ENCODE data around the gene DCST1.
A peak's percentile ranks its signal among the peaks of the same experiment; 100 is the strongest.

DCST1 gene

DNA sequence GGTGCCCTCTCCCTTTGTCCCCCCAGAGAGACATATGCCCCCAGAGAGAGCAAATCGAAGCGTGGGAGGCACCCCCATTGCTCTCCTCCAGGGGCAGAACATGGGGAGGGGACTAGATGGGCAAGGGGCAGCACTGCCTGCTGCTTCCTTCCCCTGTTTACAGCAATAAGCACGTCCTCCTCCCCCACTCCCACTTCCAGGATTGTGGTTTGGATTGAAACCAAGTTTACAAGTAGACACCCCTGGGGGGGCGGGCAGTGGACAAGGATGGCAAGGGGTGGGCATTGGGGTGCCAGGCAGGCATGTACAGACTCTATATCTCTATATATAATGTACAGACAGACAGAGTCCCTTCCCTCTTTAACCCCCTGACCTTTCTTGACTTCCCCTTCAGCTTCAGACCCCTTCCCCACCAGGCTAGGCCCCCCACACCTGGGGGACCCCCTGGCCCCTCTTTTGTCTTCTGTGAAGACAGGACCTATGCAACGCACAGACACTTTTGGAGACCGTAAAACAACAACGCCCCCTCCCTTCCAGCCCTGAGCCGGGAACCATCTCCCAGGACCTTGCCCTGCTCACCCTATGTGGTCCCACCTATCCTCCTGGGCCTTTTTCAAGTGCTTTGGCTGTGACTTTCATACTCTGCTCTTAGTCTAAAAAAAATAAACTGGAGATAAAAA, 53.4 kb downstream of the DCST1 start:
- no peak for DNase-seq

DNA sequence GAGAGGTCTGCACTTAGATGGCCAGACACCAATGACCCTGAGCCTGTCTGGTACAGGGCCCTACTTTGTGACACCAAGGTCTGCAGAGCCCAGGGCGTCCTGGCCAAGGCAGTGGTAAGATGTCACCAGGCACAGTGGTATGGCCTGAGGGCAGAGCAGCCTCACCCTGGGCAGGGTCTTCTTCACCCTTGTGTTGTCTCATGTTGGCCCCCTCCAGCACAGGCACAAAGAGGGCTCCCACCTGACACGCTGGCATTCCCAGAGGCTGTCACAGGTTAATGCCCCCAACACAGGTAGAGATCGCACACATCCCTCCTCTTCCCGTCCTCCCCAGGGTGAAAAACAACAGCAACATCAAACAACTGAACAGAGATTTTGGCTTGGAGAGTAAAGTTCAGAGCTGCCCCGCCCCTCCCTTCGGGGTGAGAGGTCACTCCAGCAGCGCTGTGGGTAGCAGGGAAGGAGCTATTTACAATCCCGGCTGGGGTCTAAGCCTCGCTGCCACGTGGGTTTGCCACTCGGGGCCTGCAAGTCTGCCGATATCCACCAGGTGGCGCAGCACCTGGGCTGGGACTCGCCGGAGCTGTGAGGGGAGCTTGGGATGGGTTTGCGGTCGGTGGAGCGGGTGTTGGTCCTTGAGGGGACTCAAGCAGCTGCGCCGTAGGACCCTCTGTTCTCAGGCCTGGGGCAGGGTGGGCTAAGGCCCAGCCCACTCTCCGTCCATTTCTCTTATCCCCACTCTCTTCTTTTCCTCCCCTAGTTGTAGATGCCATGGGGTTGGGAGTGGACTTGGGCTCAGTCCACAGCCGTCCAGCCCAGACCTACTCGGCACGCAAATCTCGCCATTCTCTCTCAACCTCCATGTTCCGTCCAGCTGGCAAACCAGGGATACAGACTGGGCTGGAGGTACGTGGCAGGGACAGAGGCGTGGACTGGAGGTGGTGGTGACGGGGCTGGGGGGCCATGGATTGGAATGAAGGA, 57.7 kb downstream of the DCST1 start:
- peak; percentile 69 for DNase-seq

DNA sequence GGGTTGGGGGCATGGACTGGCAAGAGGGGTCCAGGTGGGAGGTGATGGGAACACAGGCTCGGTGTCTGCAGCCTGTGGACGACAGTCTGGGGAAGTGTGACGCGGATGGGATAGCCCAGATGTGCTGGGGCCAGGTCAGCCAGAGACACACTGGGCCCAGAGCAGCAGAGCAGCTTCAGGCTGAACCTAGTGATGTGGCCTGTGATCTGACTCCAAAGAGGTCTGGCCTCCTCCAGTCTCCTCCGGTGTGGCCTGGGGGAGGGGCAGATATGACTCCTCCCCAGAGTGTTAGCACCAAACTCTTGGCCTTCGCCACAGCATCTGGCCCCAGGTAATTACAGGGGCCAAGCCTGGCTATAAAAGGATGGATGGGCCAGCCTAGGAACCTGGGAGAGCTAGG, 58.5 kb downstream of the DCST1 start:
- no peak for DNase-seq

DNA sequence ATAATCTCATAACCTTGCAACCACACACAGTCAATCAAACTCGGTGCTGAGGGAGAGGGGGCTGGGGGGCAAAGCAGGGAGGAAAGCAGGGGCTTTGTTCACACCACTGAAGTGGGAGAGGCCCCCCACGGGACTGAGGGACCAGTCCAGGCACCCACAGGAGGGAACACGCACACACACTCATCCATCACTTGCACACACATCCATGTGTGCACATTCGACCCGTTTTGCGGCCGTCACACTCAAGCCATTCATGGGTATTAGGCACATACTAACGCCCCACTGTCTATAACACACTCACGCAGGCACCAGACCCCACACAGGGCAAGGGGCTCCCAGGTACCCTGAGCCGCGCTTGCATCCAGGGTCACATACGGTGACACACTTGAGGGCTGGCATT, 59.0 kb downstream of the DCST1 start:
- no peak for DNase-seq

DNA sequence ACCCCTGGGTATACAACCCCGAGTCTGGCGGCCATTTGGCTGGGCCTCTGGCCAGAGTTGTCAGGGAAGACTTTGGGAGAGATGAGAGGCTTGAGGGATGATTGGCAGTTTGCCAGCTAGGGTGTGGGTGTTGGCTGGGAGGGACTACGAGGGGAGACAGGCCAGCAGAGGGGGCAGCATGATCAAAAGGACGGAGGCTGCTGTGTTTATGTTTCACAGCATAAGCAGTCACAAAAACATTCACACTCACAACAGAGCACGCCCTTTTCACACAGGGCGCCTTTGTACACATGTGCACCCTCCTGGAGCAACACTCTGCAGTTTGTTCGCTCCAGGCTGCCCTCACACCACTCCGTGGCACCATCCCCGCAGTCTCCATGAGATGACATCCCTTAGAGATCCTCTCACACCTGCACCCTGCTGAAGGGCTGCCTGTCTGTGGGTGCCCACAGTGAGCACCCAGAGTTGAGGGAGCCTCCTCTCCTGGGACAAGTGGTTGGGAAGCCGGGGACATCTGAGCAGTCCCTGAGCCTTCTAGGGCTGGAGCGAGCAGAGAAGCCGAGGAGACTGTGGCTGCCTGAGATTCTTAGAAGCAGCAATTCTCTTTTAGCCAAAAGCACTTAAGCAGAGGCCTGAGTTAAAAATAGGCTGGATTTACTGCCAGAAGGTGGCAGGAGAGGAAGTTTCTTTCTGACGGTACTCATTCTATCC, 60.4 kb downstream of the DCST1 start:
- no peak for DNase-seq

DNA sequence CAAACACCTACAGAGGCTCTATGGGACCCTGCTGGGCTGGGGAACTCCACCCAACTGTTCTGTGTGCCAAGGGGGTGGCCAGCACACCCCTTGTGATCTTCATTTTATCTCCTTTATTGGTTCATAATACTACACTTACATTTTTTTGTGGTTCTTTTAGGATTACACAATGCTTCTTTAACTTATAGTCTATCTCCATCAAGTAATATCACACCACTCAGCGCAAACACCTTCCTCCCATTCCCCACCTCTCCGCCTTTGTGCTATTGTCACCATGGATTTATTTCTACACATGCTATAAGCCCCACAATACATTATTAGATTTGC, 61.0 kb downstream of the DCST1 start:
- no peak for DNase-seq

DNA sequence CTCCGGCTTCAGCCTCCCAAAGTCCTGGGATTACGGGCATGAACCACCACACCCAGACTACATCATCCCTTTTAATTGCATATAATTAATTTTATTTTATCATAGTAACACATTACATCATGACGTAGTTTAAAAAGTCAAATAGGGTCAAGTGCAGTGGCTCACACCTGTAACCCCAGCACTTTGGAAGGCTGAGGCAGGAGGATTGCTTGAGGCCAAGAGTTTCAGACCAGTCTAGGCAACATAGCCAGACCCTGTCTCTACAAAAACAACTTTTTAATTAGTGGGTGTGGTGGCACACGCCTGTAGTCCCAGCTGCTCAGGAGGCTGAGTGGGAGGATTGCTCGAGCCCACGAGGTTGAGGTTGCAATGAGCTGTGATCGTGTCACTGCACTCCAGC, 65.7 kb downstream of the DCST1 start:
- DNase-seq = no peak

Measured in central memory CD4-positive, alpha-beta T cell (primary cell).